ENCODE data around the gene ABCC1. TPM values are rescaled to one million over a fixed set of nuclear protein-coding genes. Genes with fewer than 3 reads are reported as not detected.

ABCC1 gene
- total RNA-seq, 2 donors from 2014 or later = 33.4 to 87.7 TPM

DNA sequence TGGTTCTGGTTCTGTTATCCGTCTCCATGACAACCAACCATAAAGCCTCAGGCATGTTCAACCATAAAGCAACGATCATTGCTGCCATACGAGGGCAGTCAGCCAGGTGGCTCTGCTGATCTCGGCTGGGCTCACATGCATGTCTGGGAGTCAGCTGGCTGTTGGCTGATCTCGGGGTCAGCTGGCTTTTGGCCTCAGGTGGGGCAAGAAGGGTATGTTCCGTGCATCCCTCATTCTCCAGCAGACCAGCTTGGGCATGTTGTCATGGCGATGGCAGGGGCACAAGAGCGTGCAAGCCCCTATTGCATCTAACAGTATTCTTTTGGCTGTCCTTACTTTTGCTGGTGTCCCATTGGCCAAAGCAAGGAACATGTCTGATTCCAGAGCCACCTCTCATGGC is 187.7 kb downstream of the ABCC1 start:
- no peak overlapping the region for H3K4me3 ChIP-seq
- H3K4me1 ChIP-seq (replicated peaks) = no peaks in the 10 kb centered on the region
- intact Hi-C loops (cut with DNase I) = no loop called here
- TF ChIP-seq, protein P1, sequence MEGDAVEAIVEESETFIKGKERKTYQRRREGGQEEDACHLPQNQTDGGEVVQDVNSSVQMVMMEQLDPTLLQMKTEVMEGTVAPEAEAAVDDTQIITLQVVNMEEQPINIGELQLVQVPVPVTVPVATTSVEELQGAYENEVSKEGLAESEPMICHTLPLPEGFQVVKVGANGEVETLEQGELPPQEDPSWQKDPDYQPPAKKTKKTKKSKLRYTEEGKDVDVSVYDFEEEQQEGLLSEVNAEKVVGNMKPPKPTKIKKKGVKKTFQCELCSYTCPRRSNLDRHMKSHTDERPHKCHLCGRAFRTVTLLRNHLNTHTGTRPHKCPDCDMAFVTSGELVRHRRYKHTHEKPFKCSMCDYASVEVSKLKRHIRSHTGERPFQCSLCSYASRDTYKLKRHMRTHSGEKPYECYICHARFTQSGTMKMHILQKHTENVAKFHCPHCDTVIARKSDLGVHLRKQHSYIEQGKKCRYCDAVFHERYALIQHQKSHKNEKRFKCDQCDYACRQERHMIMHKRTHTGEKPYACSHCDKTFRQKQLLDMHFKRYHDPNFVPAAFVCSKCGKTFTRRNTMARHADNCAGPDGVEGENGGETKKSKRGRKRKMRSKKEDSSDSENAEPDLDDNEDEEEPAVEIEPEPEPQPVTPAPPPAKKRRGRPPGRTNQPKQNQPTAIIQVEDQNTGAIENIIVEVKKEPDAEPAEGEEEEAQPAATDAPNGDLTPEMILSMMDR (IDR thresholded peaks at IDR 0.05) = no peak
- TF ChIP-seq POLR2A (IDR thresholded peaks at IDR 0.05) = no peak
- no peak for TF ChIP-seq POLR2AphosphoS5 (IDR thresholded peaks at IDR 0.05)
- H3K36me3 ChIP-seq = peaks cover 4 to 15% of the 10 kb centered on the region in 2 donors
- DNase-seq (ENCODE audit: low spot score) = no peak
- H3K9me3 ChIP-seq = no peaks in the 10 kb centered on the region
- no peaks in the 10 kb centered on the region for H3K27me3 ChIP-seq (replicated peaks; ENCODE audit: insufficient read depth)
- 79% methylated on average over 8 of the region's 8 CpGs for WGBS
- no peak overlapping the region for H3K27ac ChIP-seq

- WGBS = 98% methylated on average over 15 of the region's 15 CpGs
- no peak for TF ChIP-seq POLR2A (IDR thresholded peaks at IDR 0.05)
- TF ChIP-seq, protein P1 (IDR thresholded peaks at IDR 0.05) = no peak
- no peak for TF ChIP-seq POLR2AphosphoS5 (IDR thresholded peaks at IDR 0.05)
- H3K36me3 ChIP-seq = peaks cover 4 to 15% of the 10 kb centered on the region in 2 donors
- H3K4me3 ChIP-seq = no peak overlapping the region
- intact Hi-C loops (cut with DNase I) = no loop called here
- no peak overlapping the region for H3K27ac ChIP-seq
- no peaks in the 10 kb centered on the region for H3K4me1 ChIP-seq (replicated peaks)
- no peaks in the 10 kb centered on the region for H3K27me3 ChIP-seq (replicated peaks; ENCODE audit: insufficient read depth)
- no peak for DNase-seq (ENCODE audit: low spot score)
- no peaks in the 10 kb centered on the region for H3K9me3 ChIP-seq
These were observed 188.7 kb downstream of the ABCC1 start for GRCh38 chr16:16138034-16138635.

DNA sequence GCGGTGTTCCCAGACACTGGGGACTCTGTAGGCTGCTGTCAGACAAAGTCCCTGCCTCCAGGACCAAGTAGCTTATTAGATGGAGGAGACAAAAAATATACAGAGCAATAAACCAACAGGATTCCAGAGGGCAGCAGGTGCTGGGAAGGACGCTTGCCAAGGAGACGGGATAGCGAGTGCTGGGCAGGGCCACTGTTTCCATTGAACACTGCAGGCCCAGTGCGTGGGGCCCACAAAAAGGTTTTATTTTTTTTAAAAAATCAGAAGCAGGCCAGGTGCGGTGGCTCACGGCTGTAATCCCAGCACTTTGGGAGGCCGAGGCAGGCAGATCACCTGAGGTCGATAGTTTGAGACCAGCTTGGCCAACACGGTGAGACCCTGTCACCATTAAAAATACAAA is 189.6 kb downstream of the ABCC1 start:
- TF ChIP-seq POLR2A (IDR thresholded peaks at IDR 0.05) = no peak
- TF ChIP-seq, protein P1 (IDR thresholded peaks at IDR 0.05) = no peak
- TF ChIP-seq POLR2AphosphoS5 (IDR thresholded peaks at IDR 0.05) = no peak
- no peak for DNase-seq (ENCODE audit: low spot score)
- H3K27ac ChIP-seq = no peak overlapping the region
- 97% methylated on average over 10 of the region's 10 CpGs for WGBS
- no peaks in the 10 kb centered on the region for H3K9me3 ChIP-seq
- no peaks in the 10 kb centered on the region for H3K4me1 ChIP-seq (replicated peaks)
- intact Hi-C loops (cut with DNase I) = no loop called here
- H3K27me3 ChIP-seq (replicated peaks; ENCODE audit: insufficient read depth) = no peaks in the 10 kb centered on the region
- H3K36me3 ChIP-seq = peaks cover 4 to 15% of the 10 kb centered on the region in 2 donors
- no peak overlapping the region for H3K4me3 ChIP-seq

GRCh38 chr16:16139806-16140205 is 190.4 kb downstream of the ABCC1 start:
- Histone ChIP-seq H3K27me3 (replicated peaks; ENCODE audit: insufficient read depth) (no peaks in the 10 kb centered on the region), H3K4me3 (no peak overlapping the region), H3K36me3 (peaks cover 4 to 15% of the 10 kb centered on the region in 2 donors), H3K4me1 (replicated peaks) (no peaks in the 10 kb centered on the region), H3K27ac (no peak overlapping the region), H3K9me3 (no peaks in the 10 kb centered on the region)
- no peak for DNase-seq (ENCODE audit: low spot score)
- 93% methylated on average over 7 of the region's 7 CpGs for WGBS
- TF ChIP-seq, protein P1 (IDR thresholded peaks at IDR 0.05) = no peak
- TF ChIP-seq POLR2A (IDR thresholded peaks at IDR 0.05) (no peak), POLR2AphosphoS5 (IDR thresholded peaks at IDR 0.05) (no peak)
- intact Hi-C loops (cut with DNase I) = no loop called here

- H3K36me3 ChIP-seq = peaks cover 4 to 15% of the 10 kb centered on the region in 2 donors
- WGBS = 89% methylated on average over 4 of the region's 4 CpGs
These were observed 191.1 kb downstream of the ABCC1 start for GRCh38 chr16:16140537-16140936.

More at GRCh38 chr16:16140537-16140936, 191.1 kb downstream of the ABCC1 start:
- Histone ChIP-seq H3K27ac (no peak overlapping the region), H3K4me1 (replicated peaks) (no peaks in the 10 kb centered on the region), H3K4me3 (no peak overlapping the region), H3K9me3 (no peaks in the 10 kb centered on the region), H3K27me3 (replicated peaks; ENCODE audit: insufficient read depth) (no peaks in the 10 kb centered on the region)
- no peak for TF ChIP-seq POLR2AphosphoS5 (IDR thresholded peaks at IDR 0.05)
- TF ChIP-seq POLR2A (IDR thresholded peaks at IDR 0.05) = no peak
- intact Hi-C loops (cut with DNase I) = no loop called here
- DNase-seq (ENCODE audit: low spot score) = no peak
